ENCODE measurements around the gene HS3ST5. TPM values are rescaled to one million over a fixed set of nuclear protein-coding genes. Genes with fewer than 3 reads are reported as not detected.
"Not testable (repeated sequence)": the region's sequence is repeated elsewhere in the genome, so short reads cannot be mapped to it uniquely, and the experiment has no call there.

HS3ST5 gene
- total and polyA plus RNA-seq, 10 donors, result not detected

DNA sequence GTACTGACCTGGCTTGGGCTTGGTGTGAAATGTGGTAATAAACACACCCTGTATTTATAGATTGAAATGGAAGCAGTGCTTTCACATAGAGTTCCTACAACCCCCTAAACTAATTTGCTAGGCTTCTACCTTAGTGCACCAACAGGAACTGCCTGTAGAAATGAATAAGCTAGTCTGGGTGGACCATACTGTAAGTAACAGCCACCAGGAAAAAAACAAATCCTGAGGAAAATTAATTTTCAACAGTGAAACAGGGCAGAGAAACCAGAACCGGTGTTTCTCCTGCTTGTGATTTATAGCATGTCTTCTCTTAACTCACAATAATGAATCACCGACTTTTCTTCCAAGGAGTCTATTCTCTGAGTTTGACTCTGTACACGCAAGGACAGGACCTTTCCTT lies 187.1 kb downstream of the HS3ST5 start:
- DNase-seq, result no peak
- Histone ChIP-seq H3K4me1 (no peaks in the 10 kb centered on the region), H3K27me3 (replicated peaks in 1 of 7) (no peaks in the 10 kb centered on the region), H3K36me3 (no peaks in the 10 kb centered on the region), H3K4me3 (no peak overlapping the region), H3K27ac (no peak overlapping the region), H3K9me3 (no peaks in the 10 kb centered on the region)
- intact Hi-C loops (cut with DNase I; ENCODE audit: low total_unique reads), result no loop called here
- 45 to 77% (median 69%) methylated on average over 3 of the region's 3 CpGs for WGBS, 5 donors
- no peak for TF ChIP-seq POLR2AphosphoS5 (IDR thresholded peaks at IDR 0.05)
- TF ChIP-seq POLR2A (IDR thresholded peaks at IDR 0.05), result no peak
- no peak for TF ChIP-seq CTCF (IDR thresholded peaks at IDR 0.05 in 8 of 11, conservative IDR thresholded peaks at IDR 0.05 in 3 of 11)

- Histone ChIP-seq H3K9me3 (no peaks in the 10 kb centered on the region), H3K4me3 (no peak overlapping the region), H3K36me3 (no peaks in the 10 kb centered on the region), H3K27ac (no peak overlapping the region), H3K27me3 (replicated peaks in 1 of 7) (no peaks in the 10 kb centered on the region), H3K4me1 (no peaks in the 10 kb centered on the region)
- DNase-seq, result no peak
- 76 to 83% (median 80%) methylated on average over 4 of the region's 4 CpGs for WGBS, 5 donors
- intact Hi-C loops (cut with DNase I; ENCODE audit: low total_unique reads), result no loop called here
- TF ChIP-seq POLR2A (IDR thresholded peaks at IDR 0.05) (no peak), CTCF (IDR thresholded peaks at IDR 0.05 in 8 of 11, conservative IDR thresholded peaks at IDR 0.05 in 3 of 11) (no peak), POLR2AphosphoS5 (IDR thresholded peaks at IDR 0.05) (no peak)
Observed at GRCh38 chr6:114154812-114155211, 188.0 kb downstream of the HS3ST5 start.

GRCh38 chr6:114153448-114153847 lies 189.4 kb downstream of the HS3ST5 start:
- no peak overlapping the region for H3K4me3 ChIP-seq
- H3K27me3 ChIP-seq (replicated peaks in 1 of 7), result no peaks in the 10 kb centered on the region
- no peak overlapping the region for H3K27ac ChIP-seq
- no peaks in the 10 kb centered on the region for H3K36me3 ChIP-seq
- no peaks in the 10 kb centered on the region for H3K9me3 ChIP-seq
- no peak for TF ChIP-seq POLR2A (IDR thresholded peaks at IDR 0.05)
- TF ChIP-seq POLR2AphosphoS5 (IDR thresholded peaks at IDR 0.05), result no peak
- TF ChIP-seq CTCF (IDR thresholded peaks at IDR 0.05 in 8 of 11, conservative IDR thresholded peaks at IDR 0.05 in 3 of 11), result no peak
- H3K4me1 ChIP-seq, result no peaks in the 10 kb centered on the region
- intact Hi-C loops (cut with DNase I; ENCODE audit: low total_unique reads), result no loop called here
- no peak for DNase-seq
- WGBS, 5 donors, result 79 to 91% (median 85%) methylated on average over 3 of the region's 3 CpGs

GRCh38 chr6:114151064-114151690 lies 191.6 kb downstream of the HS3ST5 start:
- intact Hi-C loops (cut with DNase I; ENCODE audit: low total_unique reads), result no loop called here
- no peaks in the 10 kb centered on the region for H3K27me3 ChIP-seq (replicated peaks in 1 of 7)
- H3K4me3 ChIP-seq, result no peak overlapping the region
- no peaks in the 10 kb centered on the region for H3K4me1 ChIP-seq
- 90 to 97% (median 93%) methylated on average over 3 of the region's 3 CpGs for WGBS, 5 donors
- DNase-seq, result no peak
- no peaks in the 10 kb centered on the region for H3K36me3 ChIP-seq
- TF ChIP-seq POLR2A (IDR thresholded peaks at IDR 0.05) (no peak), POLR2AphosphoS5 (IDR thresholded peaks at IDR 0.05) (no peak), CTCF (IDR thresholded peaks at IDR 0.05 in 8 of 11, conservative IDR thresholded peaks at IDR 0.05 in 3 of 11) (no peak)
- H3K9me3 ChIP-seq, result peaks cover 0 to 17% (median 7%) of the 10 kb centered on the region in 8 donors
- no peak overlapping the region for H3K27ac ChIP-seq

DNA sequence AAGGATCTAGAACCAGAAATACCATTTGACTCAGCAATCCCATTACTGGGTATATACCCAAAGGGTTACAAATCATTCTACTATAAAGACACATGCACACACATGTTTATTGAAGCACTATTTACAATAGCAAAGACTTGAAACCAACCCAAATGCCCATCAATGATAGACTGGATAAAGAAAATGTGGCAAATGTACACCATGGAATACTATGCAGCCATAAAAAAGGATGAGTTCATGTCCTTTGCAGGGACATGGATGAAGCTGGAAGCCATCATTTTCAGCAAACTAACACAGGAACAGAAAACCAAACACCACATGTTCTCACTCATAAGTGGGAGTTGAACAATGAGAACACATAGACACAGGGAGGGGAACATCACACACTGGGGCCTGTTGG lies 193.6 kb downstream of the HS3ST5 start:
- H3K4me1 ChIP-seq; H3K36me3 ChIP-seq; H3K27me3 ChIP-seq (replicated peaks in 1 of 7); DNase-seq; H3K27ac ChIP-seq; intact Hi-C loops (cut with DNase I; ENCODE audit: low total_unique reads); H3K4me3 ChIP-seq: not testable (repeated sequence)
- H3K9me3 ChIP-seq, result peaks cover 0 to 17% (median 7%) of the 10 kb centered on the region in 8 donors
